Ascending aorta (tissue), 2 donors: ENCODE measurements around the gene R3HCC1L. TPM values are rescaled to one million over a fixed set of nuclear protein-coding genes. Genes with fewer than 3 reads are reported as not detected.
"Not testable (repeated sequence)": the region's sequence is repeated elsewhere in the genome, so short reads cannot be mapped to it uniquely, and the experiment has no call there.

Experiments used
- DNase-seq, 2 donors: peaks; one replicate each; pipeline ENCODE4 v3.0.0-alpha.2; 2019; ENCODE audit warnings: low spot score in 2 of 2
- H3K27ac ChIP-seq, 2 donors: fragments of 200-600 bp; sonication (generic); one replicate each; pipeline ENCODE4 v1.5.1; 2016 to 2017; ENCODE audit warnings: mild to moderate bottlenecking in 1 of 2
- H3K27me3 ChIP-seq: fragments of 200-600 bp; sonication (generic); one replicate; pipeline ENCODE4 v1.5.1; 2017
- H3K36me3 ChIP-seq, 2 donors: fragments of 200-600 bp; sonication (generic); one replicate each; pipeline ENCODE4 v1.5.1; 2016
- H3K4me1 ChIP-seq, 2 donors: fragments of 200-600 bp; sonication (generic); one replicate each; pipeline ENCODE4 v1.5.1; 2016 to 2017; ENCODE audit warnings: mild to moderate bottlenecking in 1 of 2
- H3K4me3 ChIP-seq, 2 donors: fragments of 200-600 bp; sonication (generic); one replicate each; pipeline ENCODE4 v1.5.1; 2016 to 2017; ENCODE audit warnings: mild to moderate bottlenecking in 1 of 2
- H3K9me3 ChIP-seq, 2 donors: fragments of 200-600 bp; sonication (generic); one replicate each; pipeline ENCODE4 v1.5.1; 2016
- intact Hi-C: fragments of 100-400 bp; cut with DNase I; formaldehyde crosslinking; loops from one replicate; pipeline ENCODE4 v1.15.1; 2023
- total RNA-seq: library from RNA; depleted of rRNA; stranded (reverse); fragments of >200 nt; gene quantifications from one replicate; pipeline ENCODE4 v1.1.0, GENCODE V29; 2016
- TF ChIP-seq, protein P1 (sequence below), 3 experiments: fragments of 200-600 bp in 2 of 3; fragments of 450-650 bp in 1 of 3; sonication (generic) in 2 of 3; IDR thresholded peaks; one replicate each; pipeline ENCODE4 v1.5.1; 2016 to 2019; ENCODE audit warnings: antibody characterized with exemption in 3 of 3, mild to moderate bottlenecking in 1 of 3, moderate library complexity in 1 of 3

The R3HCC1L gene
- total RNA-seq, 1 donor from 2014 or later = 3.1 TPM

DNA sequence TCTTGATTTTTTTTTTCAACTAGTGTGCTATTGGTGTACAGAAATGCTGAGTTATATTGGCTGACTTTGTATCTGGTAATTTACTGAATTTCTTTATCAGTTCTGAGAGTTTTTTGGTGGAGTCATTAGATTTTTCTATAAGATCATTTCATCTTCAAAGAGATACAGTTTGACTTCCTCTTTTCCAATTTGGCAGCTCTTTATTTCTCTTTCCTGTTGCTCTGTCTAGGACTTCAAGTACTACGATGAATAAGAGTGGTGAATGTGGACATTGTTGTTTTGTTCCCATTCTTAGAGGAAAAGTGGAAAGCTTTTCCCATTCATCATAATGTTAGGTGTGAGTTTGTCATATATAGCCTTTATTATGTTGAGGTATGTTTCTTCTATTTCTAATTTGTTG lies 83.3 kb downstream of the R3HCC1L start:
- intact Hi-C loops = no loop called here
- DNase-seq = no peak
- Histone ChIP-seq H3K4me1 (no peaks in the 10 kb centered on the region), H3K27me3 (no peaks in the 10 kb centered on the region), H3K9me3 (peaks cover 8 to 17% of the 10 kb centered on the region in 2 donors), H3K36me3 (no peaks in the 10 kb centered on the region), H3K4me3 (no peak overlapping the region), H3K27ac (no peak overlapping the region)
- TF ChIP-seq, protein P1, sequence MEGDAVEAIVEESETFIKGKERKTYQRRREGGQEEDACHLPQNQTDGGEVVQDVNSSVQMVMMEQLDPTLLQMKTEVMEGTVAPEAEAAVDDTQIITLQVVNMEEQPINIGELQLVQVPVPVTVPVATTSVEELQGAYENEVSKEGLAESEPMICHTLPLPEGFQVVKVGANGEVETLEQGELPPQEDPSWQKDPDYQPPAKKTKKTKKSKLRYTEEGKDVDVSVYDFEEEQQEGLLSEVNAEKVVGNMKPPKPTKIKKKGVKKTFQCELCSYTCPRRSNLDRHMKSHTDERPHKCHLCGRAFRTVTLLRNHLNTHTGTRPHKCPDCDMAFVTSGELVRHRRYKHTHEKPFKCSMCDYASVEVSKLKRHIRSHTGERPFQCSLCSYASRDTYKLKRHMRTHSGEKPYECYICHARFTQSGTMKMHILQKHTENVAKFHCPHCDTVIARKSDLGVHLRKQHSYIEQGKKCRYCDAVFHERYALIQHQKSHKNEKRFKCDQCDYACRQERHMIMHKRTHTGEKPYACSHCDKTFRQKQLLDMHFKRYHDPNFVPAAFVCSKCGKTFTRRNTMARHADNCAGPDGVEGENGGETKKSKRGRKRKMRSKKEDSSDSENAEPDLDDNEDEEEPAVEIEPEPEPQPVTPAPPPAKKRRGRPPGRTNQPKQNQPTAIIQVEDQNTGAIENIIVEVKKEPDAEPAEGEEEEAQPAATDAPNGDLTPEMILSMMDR (IDR thresholded peaks at IDR 0.05) = no peak

DNA sequence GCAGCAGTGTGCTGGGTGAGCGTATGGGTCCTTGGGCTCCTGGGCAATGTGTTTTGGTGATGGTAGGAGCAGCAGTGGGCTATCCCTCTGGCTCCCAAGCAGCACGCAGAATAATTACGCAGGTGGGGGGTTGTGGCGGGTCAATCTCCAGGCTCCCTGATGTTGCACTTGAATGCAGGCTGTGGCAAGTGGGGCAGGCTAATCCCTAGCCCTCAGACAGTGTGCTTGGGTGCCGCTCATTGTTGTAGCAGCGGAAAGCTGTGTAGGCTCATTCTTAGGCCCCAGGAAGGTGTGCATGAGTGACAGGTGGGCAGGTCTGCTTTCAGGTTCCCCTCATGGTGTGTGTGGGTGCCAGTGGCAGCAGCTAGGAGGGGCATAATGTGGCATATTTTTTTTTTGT lies 89.4 kb downstream of the R3HCC1L start:
- Histone ChIP-seq H3K4me1 (peaks cover 0 to 10% of the 10 kb centered on the region in 2 donors), H3K36me3 (no peaks in the 10 kb centered on the region), H3K4me3 (no peak overlapping the region), H3K27ac (no peak overlapping the region), H3K27me3 (no peaks in the 10 kb centered on the region), H3K9me3 (peaks cover 7 to 18% of the 10 kb centered on the region in 2 donors)
- intact Hi-C loops = no loop called here
- no peak for DNase-seq
- TF ChIP-seq, protein P1 (IDR thresholded peaks at IDR 0.05) = no peak

DNA sequence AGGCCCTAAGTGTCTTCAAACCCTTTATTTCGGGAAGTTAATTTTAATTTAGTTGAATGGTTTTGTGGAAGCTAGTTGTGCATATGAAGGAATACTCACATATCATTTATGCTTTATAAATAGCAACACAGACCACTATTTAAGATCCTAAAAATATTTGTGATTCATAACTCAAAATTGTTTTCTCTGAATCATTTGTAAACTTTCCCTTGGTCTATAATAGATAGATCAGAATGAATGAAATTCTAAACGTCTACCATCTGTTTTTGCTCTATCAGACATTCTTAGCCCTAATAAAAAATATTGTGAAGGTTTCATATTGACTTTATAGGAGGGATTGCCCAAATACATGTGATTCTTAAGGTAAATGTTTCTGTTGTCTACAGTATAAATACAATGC lies 90.1 kb downstream of the R3HCC1L start:
- intact Hi-C loops = no loop called here

DNA sequence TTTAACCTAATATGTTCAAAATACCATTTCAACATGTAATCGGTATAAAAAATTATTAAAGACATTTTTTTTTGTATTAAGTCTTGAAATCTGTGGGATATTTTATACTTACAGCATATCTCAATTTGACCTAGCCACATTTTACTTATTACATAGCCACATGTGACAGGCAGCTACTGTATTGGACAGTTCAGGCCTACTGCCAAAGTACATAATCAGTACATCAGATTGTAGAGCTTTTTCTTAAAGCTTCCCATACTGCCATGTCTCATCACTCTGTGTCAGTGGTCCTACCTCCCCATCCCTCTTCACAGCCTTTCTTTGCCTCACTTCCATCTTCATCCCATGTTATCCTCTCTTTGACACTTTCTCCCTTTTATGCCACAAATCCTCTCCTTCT lies 90.5 kb downstream of the R3HCC1L start:
- Histone ChIP-seq H3K4me1 (peaks cover 0 to 10% of the 10 kb centered on the region in 2 donors), H3K9me3 (peaks cover 0 to 8% of the 10 kb centered on the region in 2 donors), H3K27me3 (no peaks in the 10 kb centered on the region), H3K36me3 (no peaks in the 10 kb centered on the region), H3K27ac (no peak overlapping the region), H3K4me3 (no peak overlapping the region)
- intact Hi-C loops = no loop called here
- TF ChIP-seq, protein P1 (IDR thresholded peaks at IDR 0.05) = no peak
- DNase-seq = no peak

More for the DNA sequence above, 90.1 kb downstream of the R3HCC1L start:
- Histone ChIP-seq H3K36me3 (no peaks in the 10 kb centered on the region), H3K27me3 (no peaks in the 10 kb centered on the region), H3K4me3 (no peak overlapping the region), H3K9me3 (peaks cover 1 to 11% of the 10 kb centered on the region in 2 donors), H3K4me1 (peaks cover 0 to 10% of the 10 kb centered on the region in 2 donors), H3K27ac (no peak overlapping the region)
- DNase-seq = no peak
- TF ChIP-seq, protein P1 (IDR thresholded peaks at IDR 0.05) = no peak

GRCh38 chr10:98226508-98227144 lies 92.2 kb downstream of the R3HCC1L start:
- no peaks in the 10 kb centered on the region for H3K27me3 ChIP-seq
- peaks cover 0 to 8% of the 10 kb centered on the region in 2 donors for H3K9me3 ChIP-seq
- no peak overlapping the region for H3K4me3 ChIP-seq
- peaks cover 0 to 4% of the 10 kb centered on the region in 2 donors for H3K36me3 ChIP-seq
- peaks cover 0 to 10% of the 10 kb centered on the region in 2 donors for H3K4me1 ChIP-seq
- H3K27ac ChIP-seq = no peak overlapping the region
- TF ChIP-seq, protein P1 (IDR thresholded peaks at IDR 0.05) = no peak
- no peak for DNase-seq
- intact Hi-C loops = no loop called here

DNA sequence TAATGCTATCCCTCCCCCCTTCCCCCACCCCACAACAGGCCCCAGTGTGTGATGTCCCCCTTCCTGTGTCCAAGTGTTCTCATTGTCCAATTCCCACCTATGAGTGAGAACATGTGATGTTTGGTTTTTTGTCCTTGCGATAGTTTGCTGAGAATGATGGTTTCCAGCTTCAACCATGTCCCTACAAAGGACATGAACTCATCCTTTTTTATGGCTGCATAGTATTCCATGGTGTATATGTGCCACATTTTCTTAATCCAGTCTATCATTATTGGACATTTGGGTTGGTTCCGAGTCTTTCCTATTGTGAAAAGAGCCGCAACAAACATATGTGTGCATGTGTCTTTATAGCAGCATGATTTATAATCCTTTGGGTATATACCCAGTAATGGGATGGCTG lies 93.3 kb downstream of the R3HCC1L start:
- H3K27me3 ChIP-seq, intact Hi-C loops, H3K27ac ChIP-seq, H3K4me1 ChIP-seq, H3K4me3 ChIP-seq, DNase-seq, H3K9me3 ChIP-seq, H3K36me3 ChIP-seq: not testable (repeated sequence)

DNA sequence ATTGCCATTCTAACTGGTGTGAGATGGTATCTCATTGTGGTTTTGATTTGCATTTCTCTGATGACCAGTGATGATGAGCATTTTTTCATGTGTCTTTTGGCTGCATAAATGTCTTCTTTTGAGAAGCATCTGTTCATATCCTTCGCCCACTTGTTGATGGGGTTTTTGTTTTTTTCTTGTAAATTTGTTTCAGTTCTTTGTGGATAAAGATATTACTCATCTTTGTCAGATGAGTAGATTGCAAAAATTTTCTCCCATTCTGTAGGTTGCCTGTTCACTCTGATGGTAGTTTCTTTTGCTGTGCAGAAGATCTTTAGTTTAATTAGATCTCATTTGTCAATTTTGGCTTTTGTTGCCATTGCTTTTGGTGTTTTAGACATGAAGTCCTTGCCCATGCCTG lies 93.8 kb downstream of the R3HCC1L start:
- H3K27ac ChIP-seq, H3K27me3 ChIP-seq, H3K9me3 ChIP-seq, H3K36me3 ChIP-seq, DNase-seq, intact Hi-C loops, H3K4me1 ChIP-seq, H3K4me3 ChIP-seq: not testable (repeated sequence)
